H1 (cell line): ENCODE results near the gene CLDN7. TPM values are rescaled to one million over a fixed set of nuclear protein-coding genes. Genes with fewer than 3 reads are reported as not detected.

Experiments
- CTCF ChIA-PET: fragments of 300-600 bp; sonication (Branson Sonifier 250); formaldehyde crosslinking; loops from one replicate; lab custom pipeline; 2021; ENCODE audit not compliant: partially characterized antibody; lab: Charles Lee
- POLR2A ChIA-PET: fragments of 300-600 bp; sonication (Branson Sonifier 250); formaldehyde crosslinking; loops from one replicate; lab custom pipeline; 2021; ENCODE audit warnings: inconsistent platforms; ENCODE audit not compliant: partially characterized antibody; lab: Charles Lee
- DNase-seq, 2 experiments: peaks; one replicate each; pipeline versions ENCODE4 v3.0.0 to v3.0.0-alpha.2; 2010 to 2022; ENCODE audit warnings: low spot score in 2 of 2, low read depth in 1 of 2, mixed read lengths in 1 of 2
- FAIRE-seq: peaks from 2 replicates; lab custom pipeline; 2011; peaks lifted over from hg19 to GRCh38; lab: Jason Lieb, UNC
- H2AFZ ChIP-seq: 2 replicates; pipeline ENCODE4 v1.8.1; 2012; ENCODE audit warnings: low read length, inconsistent platforms
- H2AK5ac ChIP-seq: 2 replicates; pipeline ENCODE4 v1.6.1; 2013; ENCODE audit warnings: low read depth, low read length
- H2BK120ac ChIP-seq: replicated peaks from 2 replicates; pipeline ENCODE3; 2013; ENCODE audit warnings: low read depth, low read length, inconsistent platforms
- H2BK12ac ChIP-seq: 2 replicates; pipeline ENCODE4 v1.6.1; 2013; ENCODE audit warnings: low read depth, low read length
- H2BK15ac ChIP-seq: 2 replicates; pipeline ENCODE4 v1.6.1; 2013; ENCODE audit warnings: low read length
- H2BK20ac ChIP-seq: 2 replicates; pipeline ENCODE4 v1.6.1; 2013; ENCODE audit warnings: low read length
- H2BK5ac ChIP-seq: 2 replicates; pipeline ENCODE4 v1.6.1; 2013; ENCODE audit warnings: low read depth, low read length
- H3K14ac ChIP-seq: 2 replicates; pipeline ENCODE4 v1.6.1; 2013; ENCODE audit warnings: inconsistent platforms; ENCODE audit not compliant: insufficient read length
- H3K18ac ChIP-seq: 2 replicates; pipeline ENCODE4 v1.6.1; 2013; ENCODE audit warnings: low read length; ENCODE audit errors: extremely low read depth
- H3K23ac ChIP-seq: 2 replicates; pipeline ENCODE4 v1.6.1; 2013; ENCODE audit warnings: inconsistent platforms; ENCODE audit not compliant: insufficient read length
- H3K23me2 ChIP-seq: 2 replicates; pipeline ENCODE4 v1.6.1; 2013; ENCODE audit warnings: low read depth, low read length
- H3K27ac ChIP-seq: 2 replicates; pipeline ENCODE4 v1.6.1; 2011; ENCODE audit warnings: low read depth, low read length, inconsistent platforms
- H3K27me3 ChIP-seq, 4 experiments: replicated peaks in 1 of 4; 1 replicate in 1 of 4; 2 replicates in 3 of 4; pipeline versions ENCODE4 v1.6.1 to v1.8.1; 2011 to 2013; ENCODE audit warnings: low read length in 3 of 4, mild to moderate bottlenecking in 3 of 4, inconsistent platforms in 2 of 4, mixed read lengths in 2 of 4, moderate library complexity in 1 of 4; ENCODE audit not compliant: control insufficient read depth in 3 of 4, insufficient read depth in 3 of 4; ENCODE audit errors: extremely low read depth in 1 of 4
- H3K36me3 ChIP-seq, 4 experiments: 2 replicates each; pipeline versions ENCODE4 v1.6.1 to v1.8.1; 2011 to 2013; ENCODE audit warnings: mild to moderate bottlenecking in 4 of 4, low read length in 3 of 4, moderate library complexity in 2 of 4, control low read depth in 1 of 4, inconsistent platforms in 1 of 4; ENCODE audit not compliant: insufficient read depth in 4 of 4, control insufficient read depth in 2 of 4
- H3K4ac ChIP-seq: replicated peaks from 2 replicates; pipeline ENCODE3; 2013; ENCODE audit warnings: low read length, low read depth, mixed read lengths, inconsistent platforms; ENCODE audit not compliant: insufficient read length
- H3K4me1 ChIP-seq, 4 experiments: replicated peaks in 1 of 4; 1 replicate in 1 of 4; 2 replicates in 3 of 4; pipeline versions ENCODE4 v1.6.1 to v1.8.1; 2011 to 2013; ENCODE audit warnings: low read length in 3 of 4, inconsistent platforms in 2 of 4, mixed read lengths in 1 of 4; ENCODE audit not compliant: insufficient read depth in 4 of 4, control insufficient read depth in 3 of 4
- H3K4me2 ChIP-seq, 2 experiments: 2 replicates each; pipeline versions ENCODE4 v1.6.1 to v1.8.1; 2011 to 2013; ENCODE audit warnings: low read depth in 2 of 2, low read length in 2 of 2, control low read depth in 1 of 2, inconsistent platforms in 1 of 2, mild to moderate bottlenecking in 1 of 2; ENCODE audit not compliant: insufficient read depth in 1 of 2
- H3K4me3 ChIP-seq, 4 experiments: fragments of 200-600, 300-600 bp in 1 of 4; sonication (generic), shearing (Covaris generic), sonication (Bioruptor Twin) in 1 of 4; 2 replicates each; pipeline versions ENCODE4 v1.5.1 to v1.8.1; 2011 to 2016; ENCODE audit warnings: low read length in 4 of 4, low read depth in 3 of 4, control low read depth in 2 of 4, inconsistent platforms in 2 of 4, mild to moderate bottlenecking in 2 of 4, mixed read lengths in 1 of 4, moderate library complexity in 1 of 4; ENCODE audit not compliant: insufficient read depth in 2 of 4; ENCODE audit errors: extremely low read depth in 1 of 4
- H3K56ac ChIP-seq: replicated peaks from 2 replicates; pipeline ENCODE3; 2013; ENCODE audit warnings: low read depth, mild to moderate bottlenecking, mixed read lengths, low read length, inconsistent platforms; ENCODE audit not compliant: insufficient read length
- H3K79me1 ChIP-seq: 2 replicates; pipeline ENCODE4 v1.6.1; 2013; ENCODE audit warnings: low read depth, low read length, control low read depth
- H3K79me2 ChIP-seq, 2 experiments: 2 replicates each; pipeline versions ENCODE4 v1.6.1 to v1.8.1; 2012 to 2013; ENCODE audit warnings: low read length in 2 of 2, mild to moderate bottlenecking in 2 of 2, inconsistent platforms in 1 of 2; ENCODE audit not compliant: insufficient read depth in 2 of 2, control insufficient read depth in 1 of 2
- H3K9ac ChIP-seq, 4 experiments: replicated peaks in 1 of 4; 1 replicate in 1 of 4; 2 replicates in 3 of 4; pipeline versions ENCODE4 v1.6.1 to v1.8.1; 2011 to 2013; ENCODE audit warnings: low read depth in 3 of 4, low read length in 3 of 4, control low read depth in 2 of 4, mild to moderate bottlenecking in 2 of 4, moderate library complexity in 2 of 4, inconsistent platforms in 1 of 4; ENCODE audit errors: extremely low read depth in 1 of 4
- H3K9me3 ChIP-seq, 2 experiments: 2 replicates each; pipeline versions ENCODE4 v1.6.1 to v1.8.1; 2012 to 2013; ENCODE audit warnings: mild to moderate bottlenecking in 2 of 2, moderate library complexity in 2 of 2, control low read depth in 1 of 2, inconsistent platforms in 1 of 2, low read depth in 1 of 2, low read length in 1 of 2, mixed read lengths in 1 of 2; ENCODE audit not compliant: insufficient read depth in 2 of 2
- H4K20me1 ChIP-seq, 2 experiments: replicated peaks in 1 of 2; 2 replicates each; pipeline versions ENCODE3 to v1.8.1; 2011 to 2013; ENCODE audit warnings: inconsistent platforms in 2 of 2, low read length in 2 of 2, mild to moderate bottlenecking in 1 of 2; ENCODE audit not compliant: insufficient read depth in 2 of 2, control insufficient read depth in 1 of 2
- H4K5ac ChIP-seq: 2 replicates; pipeline ENCODE4 v1.6.1; 2013; ENCODE audit warnings: low read length, low read depth, mixed read lengths, inconsistent platforms; ENCODE audit not compliant: insufficient read length
- H4K8ac ChIP-seq: 2 replicates; pipeline ENCODE4 v1.8.0; 2013; ENCODE audit warnings: mild to moderate bottlenecking, moderate library complexity, low read length, inconsistent platforms; ENCODE audit not compliant: insufficient read depth; ENCODE audit errors: extremely low read depth
- H4K91ac ChIP-seq: replicated peaks from 2 replicates; pipeline ENCODE3; 2013; ENCODE audit warnings: low read length, mixed read lengths, inconsistent platforms; ENCODE audit not compliant: insufficient read length
- KDM4A ChIP-seq: IDR thresholded peaks from one replicate; pipeline ENCODE4 v1.7.1; 2012; ENCODE audit warnings: low read depth, mild to moderate bottlenecking, moderate library complexity, low read length, inconsistent platforms; ENCODE audit not compliant: severe bottlenecking
- MAFK ChIP-seq: IDR thresholded peaks from 2 replicates; pipeline ENCODE4 v1.6.1; 2012; ENCODE audit warnings: low read depth, mild to moderate bottlenecking, improper control_type of control experiment, low read length
- POLR2AphosphoS5 ChIP-seq: IDR thresholded peaks from 2 replicates; pipeline ENCODE4 v1.6.1; 2011; ENCODE audit warnings: low read depth, low read length
- RBBP5 ChIP-seq: IDR thresholded peaks from 2 replicates; pipeline ENCODE4 v1.7.1; 2012; ENCODE audit warnings: low read depth, mild to moderate bottlenecking, inconsistent platforms, low read length, moderate library complexity, borderline replicate concordance
- RNF2 ChIP-seq: fragments of 200-900, 300-1000 bp; sonication (generic); IDR thresholded peaks from 2 replicates; pipeline ENCODE4 v1.7.1; 2016; ENCODE audit warnings: borderline replicate concordance, low read depth, mild to moderate bottlenecking, antibody characterized with exemption, low read length; ENCODE audit not compliant: poor library complexity, severe bottlenecking; ENCODE audit errors: missing control alignments
- SIN3A ChIP-seq, 2 experiments: IDR thresholded peaks in 1 of 2; conservative IDR thresholded peaks in 1 of 2; 2 replicates each; pipeline ENCODE4 v1.6.1; 2011 to 2012; ENCODE audit warnings: low read length in 2 of 2, improper control_type of control experiment in 1 of 2, low read depth in 1 of 2, mild to moderate bottlenecking in 1 of 2
- WGBS, 2 experiments: shearing (Covaris generic) in 1 of 2; methylation state at CpG; one replicate each; pipeline versions ENCODE4 v1.1.6 to v1.1.7; 2013 to 2015; ENCODE audit warnings: low lambda C conversion rate in 2 of 2, mixed read lengths in 2 of 2, inconsistent platforms in 1 of 2, low coverage in 1 of 2, missing lambda C conversion rate in 1 of 2; ENCODE audit not compliant: insufficient replicate concordance in 2 of 2, insufficient coverage in 1 of 2, insufficient read length in 1 of 2; ENCODE audit errors: extremely low coverage in 1 of 2, missing lambda C conversion rate in 1 of 2; 5-methylcytosine and 5-hydroxymethylcytosine counted together
- polyA plus RNA-seq, 7 experiments: library from polyadenylated mRNA; depleted of rRNA in 3 of 7; stranded (reverse) in 5 of 7; unstranded in 2 of 7; fragments of >200 nt in 5 of 7; fragments of 200-250 nt in 2 of 7; gene quantifications; 1 replicate in 5 of 7; 2 replicates in 1 of 7; 4 replicates in 1 of 7; pipeline versions ENCODE4 v1.2.1 to v1.2.3, GENCODE V29; 2011 to 2013; ENCODE audit warnings: missing spikeins in 2 of 7, mixed read lengths in 2 of 7
- total RNA-seq: library from RNA; stranded (reverse); fragmentation: NEBNext Ultra II Directional; extraction: Animal tissue kit (Norgen Biotek cat#: 25700); gene quantifications from 2 replicates; pipeline ENCODE4 v1.2.1, GENCODE V29; 2021
- TF ChIP-seq, protein P1 (sequence below), 3 experiments: IDR thresholded peaks; 1 replicate in 2 of 3; 2 replicates in 1 of 3; pipeline versions ENCODE4 v1.5.1 to v1.6.1; 2011; ENCODE audit warnings: low read length in 3 of 3, mild to moderate bottlenecking in 3 of 3, inconsistent platforms in 2 of 3, low read depth in 1 of 3, moderate library complexity in 1 of 3; ENCODE audit not compliant: insufficient read depth in 1 of 3; ENCODE audit errors: control extremely low read depth in 1 of 3

The CLDN7 gene
- total and polyA plus RNA-seq, 2 of the 8 experiments (the other 6 are each of a cell fraction or from before 2014, with no cell fraction given): 118 to 119 TPM

- Histone ChIP-seq H3K4me2 (peak overlapping the region; percentile 73 to 80), H4K5ac (no peak overlapping the region), H2BK15ac (no peak overlapping the region), H3K23me2 (peaks cover 15% of the 10 kb centered on the region; the same call in 1 of the 2 replicates), H3K9me3 (no peaks in the 10 kb centered on the region), H3K79me2 (peaks cover 0 to 8% of the 10 kb centered on the region in 2 experiments; a peak in 1 of 4 replicates), H2BK20ac (no peak overlapping the region), H2AFZ (no peak overlapping the region), H4K20me1 (peaks cover 10 to 25% of the 10 kb centered on the region in 2 experiments), H3K18ac (peak overlapping the region; percentile 65; the same call in 1 of the 2 replicates), H4K91ac (no peak overlapping the region), H3K36me3 (peaks cover 15 to 38% (median 28%) of the 10 kb centered on the region in 4 experiments; a peak in 7 of 8 replicates), H4K8ac (no peak overlapping the region), H3K79me1 (no peaks in the 10 kb centered on the region; the same call in 1 of the 2 replicates), H2BK5ac (peak overlapping the region; percentile 80; the same call in 1 of the 2 replicates), H3K23ac (no peak overlapping the region), H3K9ac (peak overlapping the region in 3 of 4 experiments; percentile 26 to 81 (median 69); a peak in 6 of 7 replicates), H2AK5ac (no peak overlapping the region), H3K4ac (no peak overlapping the region), H2BK120ac (no peak overlapping the region), H3K4me3 (peak overlapping the region; percentile 76 to 93 (median 86)), H2BK12ac (0 out of 2 replicates have a peak overlapping the region, but pooled peaks have one; percentile 52), H3K27ac (peak overlapping the region; percentile 49), H3K56ac (no peak overlapping the region), H3K4me1 (peaks cover 6 to 30% (median 20%) of the 10 kb centered on the region in 4 experiments), H3K27me3 (no peaks in the 10 kb centered on the region), H3K14ac (no peak overlapping the region)
- FAIRE-seq (no peak), DNase-seq (peak in 1 of 2 experiments; percentile 73)
- CTCF ChIA-PET: interaction anchor here (0.6 to 4.3 kb wide), 13 partner anchors 10 to 178 kb away, joined by 3 to 46 read pairs (median 4); partner anchors contain the start of genes DVL2, GABARAP and PHF23
- 65% methylated on average over 11 of the region's 11 CpGs; no CpG with 5 or more reads in 1 of the 2 experiments for WGBS, 2 experiments
- POLR2A ChIA-PET: interaction anchor here (0.8 to 10.7 kb wide), 21 partner anchors 13 to 215 kb away, joined by 3 to 386 read pairs (median 4); partner anchors contain the start of genes CLDN7, CTDNEP1, DVL2 and ELP5
- TF ChIP-seq MAFK (peak; percentile 73; the same call in 1 of the 2 replicates), SIN3A (conservative IDR thresholded peaks at IDR 0.05 in 1 of 2, IDR thresholded peaks at IDR 0.05 in 1 of 2; ENCODE audit: low read depth in 1 of 2, low read length in 2 of 2) (peak in 1 of 2 experiments; percentile 30; a peak in 1 of 4 replicates), POLR2AphosphoS5 (peak; percentile 69), KDM4A (no peak), RBBP5 (0 out of 2 replicates have a peak, but pooled peaks have one; percentile 6), RNF2 (no peak)
- TF ChIP-seq, protein P1, sequence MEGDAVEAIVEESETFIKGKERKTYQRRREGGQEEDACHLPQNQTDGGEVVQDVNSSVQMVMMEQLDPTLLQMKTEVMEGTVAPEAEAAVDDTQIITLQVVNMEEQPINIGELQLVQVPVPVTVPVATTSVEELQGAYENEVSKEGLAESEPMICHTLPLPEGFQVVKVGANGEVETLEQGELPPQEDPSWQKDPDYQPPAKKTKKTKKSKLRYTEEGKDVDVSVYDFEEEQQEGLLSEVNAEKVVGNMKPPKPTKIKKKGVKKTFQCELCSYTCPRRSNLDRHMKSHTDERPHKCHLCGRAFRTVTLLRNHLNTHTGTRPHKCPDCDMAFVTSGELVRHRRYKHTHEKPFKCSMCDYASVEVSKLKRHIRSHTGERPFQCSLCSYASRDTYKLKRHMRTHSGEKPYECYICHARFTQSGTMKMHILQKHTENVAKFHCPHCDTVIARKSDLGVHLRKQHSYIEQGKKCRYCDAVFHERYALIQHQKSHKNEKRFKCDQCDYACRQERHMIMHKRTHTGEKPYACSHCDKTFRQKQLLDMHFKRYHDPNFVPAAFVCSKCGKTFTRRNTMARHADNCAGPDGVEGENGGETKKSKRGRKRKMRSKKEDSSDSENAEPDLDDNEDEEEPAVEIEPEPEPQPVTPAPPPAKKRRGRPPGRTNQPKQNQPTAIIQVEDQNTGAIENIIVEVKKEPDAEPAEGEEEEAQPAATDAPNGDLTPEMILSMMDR (IDR thresholded peaks at IDR 0.05; ENCODE audit: control extremely low read depth in 1 of 3, insufficient read depth in 1 of 3, low read depth in 1 of 3, low read length in 3 of 3): peak; percentile 53 to 78 (median 77)
Observed at GRCh38 chr17:7220593-7221277, 41.5 kb downstream of the CLDN7 start.
